Progenitor cell of endocrine pancreas (in vitro differentiated cells): ENCODE data around the gene ARHGEF10L. TPM values are rescaled to one million over a fixed set of nuclear protein-coding genes. Genes with fewer than 3 reads are reported as not detected.

Source experiments
- DNase-seq: peaks from one replicate; pipeline ENCODE4 v3.0.0; 2021; ENCODE audit warnings: low spot score; ENCODE audit not compliant: unreplicated experiment
- H3K27ac Mint-ChIP-seq: 2 replicates; pipeline ENCODE4 v1.8.0; 2021; ENCODE audit warnings: mild to moderate bottlenecking, moderate library complexity, mixed read lengths
- H3K27me3 Mint-ChIP-seq: 2 replicates; pipeline ENCODE4 v1.8.0; 2021; ENCODE audit warnings: mixed read lengths
- H3K36me3 Mint-ChIP-seq: 2 replicates; pipeline ENCODE4 v1.8.0; 2022; ENCODE audit warnings: mixed read lengths; ENCODE audit not compliant: insufficient read depth
- H3K4me1 Mint-ChIP-seq: 2 replicates; pipeline ENCODE4 v1.8.0; 2021; ENCODE audit warnings: low read depth, mixed read lengths
- H3K4me3 Mint-ChIP-seq: 2 replicates; pipeline ENCODE4 v1.8.0; 2021; ENCODE audit warnings: low read depth, mild to moderate bottlenecking, moderate library complexity, mixed read lengths
- H3K9me3 Mint-ChIP-seq: 2 replicates; pipeline ENCODE4 v1.8.0; 2021; ENCODE audit warnings: low read depth, mixed read lengths
- total RNA-seq: library from RNA; stranded (reverse); gene quantifications from 2 replicates; pipeline ENCODE4 v1.2.1, GENCODE V29; 2021
- TF ChIP-seq, protein P1 (sequence below): fragments of 200-600 bp; sonication (generic); IDR thresholded peaks from one replicate; pipeline ENCODE4 v1.5.0; 2021; ENCODE audit warnings: antibody characterized with exemption, mild to moderate bottlenecking; ENCODE audit not compliant: unreplicated experiment

The ARHGEF10L gene
- total RNA-seq, 1 donor from 2014 or later: 31.3 TPM

DNA sequence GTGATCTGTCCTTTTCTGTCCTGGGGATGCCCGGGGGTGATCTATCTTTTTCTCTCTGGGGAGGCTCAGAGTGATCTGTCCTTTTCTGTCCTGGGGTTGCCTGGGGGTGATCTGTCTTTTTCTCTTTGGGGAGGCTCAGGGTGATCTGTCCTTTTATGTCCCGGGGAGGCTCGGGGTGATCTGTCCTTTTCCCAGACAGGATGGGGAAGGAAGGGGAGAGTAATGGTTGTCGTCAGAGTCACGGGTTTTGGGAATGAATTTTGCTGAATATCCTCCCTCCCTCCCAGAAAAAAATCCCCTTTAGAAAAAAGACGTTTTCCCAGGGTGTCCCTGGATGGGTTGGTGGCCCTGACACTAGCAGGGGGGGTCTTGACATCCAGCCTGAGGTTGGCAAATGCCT is 91.5 kb downstream of the ARHGEF10L start:
- no peak overlapping the region for H3K27ac Mint-ChIP-seq
- no peak for DNase-seq
- TF ChIP-seq, protein P1, sequence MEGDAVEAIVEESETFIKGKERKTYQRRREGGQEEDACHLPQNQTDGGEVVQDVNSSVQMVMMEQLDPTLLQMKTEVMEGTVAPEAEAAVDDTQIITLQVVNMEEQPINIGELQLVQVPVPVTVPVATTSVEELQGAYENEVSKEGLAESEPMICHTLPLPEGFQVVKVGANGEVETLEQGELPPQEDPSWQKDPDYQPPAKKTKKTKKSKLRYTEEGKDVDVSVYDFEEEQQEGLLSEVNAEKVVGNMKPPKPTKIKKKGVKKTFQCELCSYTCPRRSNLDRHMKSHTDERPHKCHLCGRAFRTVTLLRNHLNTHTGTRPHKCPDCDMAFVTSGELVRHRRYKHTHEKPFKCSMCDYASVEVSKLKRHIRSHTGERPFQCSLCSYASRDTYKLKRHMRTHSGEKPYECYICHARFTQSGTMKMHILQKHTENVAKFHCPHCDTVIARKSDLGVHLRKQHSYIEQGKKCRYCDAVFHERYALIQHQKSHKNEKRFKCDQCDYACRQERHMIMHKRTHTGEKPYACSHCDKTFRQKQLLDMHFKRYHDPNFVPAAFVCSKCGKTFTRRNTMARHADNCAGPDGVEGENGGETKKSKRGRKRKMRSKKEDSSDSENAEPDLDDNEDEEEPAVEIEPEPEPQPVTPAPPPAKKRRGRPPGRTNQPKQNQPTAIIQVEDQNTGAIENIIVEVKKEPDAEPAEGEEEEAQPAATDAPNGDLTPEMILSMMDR: no peak
- no peaks in the 10 kb centered on the region for H3K27me3 Mint-ChIP-seq
- H3K9me3 Mint-ChIP-seq: no peaks in the 10 kb centered on the region
- H3K4me1 Mint-ChIP-seq: no peaks in the 10 kb centered on the region
- H3K4me3 Mint-ChIP-seq: no peak overlapping the region
- peaks cover 8% of the 10 kb centered on the region for H3K36me3 Mint-ChIP-seq

DNA sequence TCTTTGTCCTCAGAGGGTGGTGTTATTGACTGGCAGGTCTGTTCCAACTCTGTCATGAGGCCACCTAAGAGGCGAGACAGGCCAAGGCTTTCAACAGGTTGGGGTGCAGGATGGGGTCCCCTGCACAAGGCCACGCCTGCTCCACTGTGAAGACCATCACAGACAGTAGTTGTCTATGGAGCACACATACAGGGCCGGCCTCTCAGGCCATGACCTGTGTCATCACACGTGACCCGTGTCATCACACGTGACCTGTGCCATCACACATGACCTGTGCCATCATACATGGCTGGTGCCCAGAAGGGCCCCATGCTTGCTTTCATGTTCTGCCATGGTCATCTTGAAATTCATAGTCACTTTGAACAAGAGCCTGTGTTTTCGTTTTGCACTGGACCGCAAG is 91.9 kb downstream of the ARHGEF10L start:
- H3K36me3 Mint-ChIP-seq: peaks cover 9% of the 10 kb centered on the region
- H3K27ac Mint-ChIP-seq: no peak overlapping the region
- TF ChIP-seq, protein P1: no peak
- H3K4me3 Mint-ChIP-seq: no peak overlapping the region
- H3K27me3 Mint-ChIP-seq: no peaks in the 10 kb centered on the region
- H3K9me3 Mint-ChIP-seq: no peaks in the 10 kb centered on the region
- H3K4me1 Mint-ChIP-seq: no peaks in the 10 kb centered on the region
- no peak for DNase-seq

DNA sequence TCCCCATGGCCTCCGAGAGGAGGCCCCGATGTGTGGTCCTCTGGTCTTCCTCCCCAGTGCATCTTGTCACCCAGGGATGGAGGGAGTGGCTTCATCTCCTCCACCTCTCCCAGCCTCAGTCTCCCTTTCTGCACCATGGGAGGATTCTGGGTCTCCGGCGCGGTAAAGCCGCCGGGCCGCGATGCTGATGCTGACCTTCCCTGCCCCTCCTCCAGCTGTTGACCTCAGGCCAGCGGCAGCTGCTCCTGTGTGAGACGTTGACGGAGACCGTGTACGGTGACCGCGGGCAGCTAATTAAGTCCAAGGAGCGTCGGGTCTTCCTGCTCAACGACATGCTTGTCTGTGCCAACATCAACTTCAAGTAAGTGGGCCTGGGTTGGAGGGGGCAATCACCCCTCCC is 92.6 kb downstream of the ARHGEF10L start:
- Mint-ChIP-seq H3K9me3 (no peaks in the 10 kb centered on the region), H3K36me3 (peaks cover 12% of the 10 kb centered on the region), H3K27ac (no peak overlapping the region), H3K4me3 (no peak overlapping the region), H3K27me3 (no peaks in the 10 kb centered on the region), H3K4me1 (no peaks in the 10 kb centered on the region)
- DNase-seq: no peak
- TF ChIP-seq, protein P1: no peak

DNA sequence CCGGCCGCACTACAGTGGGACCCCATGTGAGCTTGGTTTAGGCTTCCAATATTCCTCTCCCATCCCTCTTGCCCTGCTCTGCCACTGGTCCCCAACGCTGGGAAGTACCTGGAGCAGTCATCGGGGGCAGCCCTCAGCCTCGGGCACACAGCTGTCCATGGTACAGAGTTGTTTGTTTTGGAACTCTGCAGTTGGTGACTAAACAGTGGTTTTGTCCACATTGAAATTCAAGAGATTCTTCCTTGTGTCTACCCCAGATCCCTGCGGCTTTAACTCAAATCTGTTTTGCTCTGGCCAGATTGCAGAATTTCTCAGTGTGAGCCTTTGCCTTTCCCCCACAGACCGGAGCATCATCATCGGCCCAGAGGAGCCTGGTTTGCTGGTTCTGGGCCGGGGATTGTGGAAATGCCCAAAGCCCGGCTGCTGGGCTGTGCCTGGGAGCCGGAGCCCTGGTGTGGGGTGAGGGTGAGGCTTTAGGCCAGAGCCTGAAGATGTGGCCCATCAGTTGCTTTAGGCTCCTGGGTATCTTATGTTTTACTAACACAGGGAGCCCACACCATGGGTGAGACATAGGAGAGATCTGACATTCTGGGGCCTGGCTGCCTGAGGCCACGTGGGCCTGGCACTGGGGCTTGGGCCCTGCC is 93.2 kb downstream of the ARHGEF10L start:
- H3K36me3 Mint-ChIP-seq: peaks cover 12% of the 10 kb centered on the region
- H3K27me3 Mint-ChIP-seq: no peaks in the 10 kb centered on the region
- no peak overlapping the region for H3K4me3 Mint-ChIP-seq
- H3K4me1 Mint-ChIP-seq: no peaks in the 10 kb centered on the region
- no peak overlapping the region for H3K27ac Mint-ChIP-seq
- DNase-seq: no peak
- no peaks in the 10 kb centered on the region for H3K9me3 Mint-ChIP-seq
- TF ChIP-seq, protein P1: no peak

DNA sequence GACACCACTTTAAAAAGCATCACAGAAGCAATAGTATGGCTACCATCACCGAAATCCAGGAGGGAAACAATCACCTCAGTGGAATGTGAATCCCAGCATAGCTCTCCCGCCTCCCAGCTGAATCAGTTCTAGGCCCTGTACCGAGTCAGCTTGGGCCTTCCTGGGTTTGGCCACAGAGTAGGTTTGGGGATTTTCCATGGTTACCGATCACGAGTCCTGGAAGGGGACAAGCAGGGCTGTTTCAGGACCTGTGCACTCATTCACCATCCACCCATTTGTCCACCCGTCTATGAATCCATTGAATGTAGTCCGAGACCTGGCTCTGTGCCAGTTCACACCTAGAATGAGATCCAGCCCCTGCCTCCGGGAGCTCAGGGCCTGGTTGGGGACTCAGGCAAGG is 94.2 kb downstream of the ARHGEF10L start:
- DNase-seq: no peak
- H3K27me3 Mint-ChIP-seq: no peaks in the 10 kb centered on the region
- H3K9me3 Mint-ChIP-seq: no peaks in the 10 kb centered on the region
- no peaks in the 10 kb centered on the region for H3K4me1 Mint-ChIP-seq
- peaks cover 13% of the 10 kb centered on the region for H3K36me3 Mint-ChIP-seq
- no peak overlapping the region for H3K4me3 Mint-ChIP-seq
- TF ChIP-seq, protein P1: no peak
- no peak overlapping the region for H3K27ac Mint-ChIP-seq
